Keratinocyte (primary cell): ENCODE data around the gene HECTD4. TPM values are rescaled to one million over a fixed set of nuclear protein-coding genes. Genes with fewer than 3 reads are reported as not detected.

Experiments
- DNase-seq: peaks from one replicate; pipeline ENCODE4 v3.0.0-alpha.2; 2011; ENCODE audit warnings: low read depth, missing footprints, low spot score
- FAIRE-seq: peaks from 2 replicates; lab custom pipeline; 2011; peaks lifted over from hg19 to GRCh38; lab: Jason Lieb, UNC
- H2AFZ ChIP-seq: 2 replicates; pipeline ENCODE4 v1.6.0; 2012; ENCODE audit warnings: low read length, control low read depth, inconsistent platforms; ENCODE audit not compliant: control insufficient read depth
- H3K27ac ChIP-seq: 2 replicates; pipeline ENCODE4 v1.5.1; 2011; ENCODE audit warnings: low read length; ENCODE audit not compliant: control insufficient read depth, insufficient read depth
- H3K27me3 ChIP-seq: 3 replicates; pipeline ENCODE4 v1.6.0; 2011; ENCODE audit warnings: low read length; ENCODE audit not compliant: control insufficient read depth, insufficient read depth; ENCODE audit errors: extremely low read depth
- H3K36me3 ChIP-seq, 2 experiments: 2 replicates in 1 of 2; 3 replicates in 1 of 2; pipeline ENCODE4 v1.5.1; 2011; ENCODE audit warnings: low read length in 2 of 2, mild to moderate bottlenecking in 1 of 2; ENCODE audit not compliant: control insufficient read depth in 2 of 2, insufficient read depth in 2 of 2; ENCODE audit errors: extremely low read depth in 1 of 2
- H3K4me1 ChIP-seq: 3 replicates; pipeline ENCODE4 v1.5.1; 2011; ENCODE audit warnings: low read length; ENCODE audit not compliant: control insufficient read depth, insufficient read depth; ENCODE audit errors: extremely low read depth
- H3K4me2 ChIP-seq: 3 replicates; pipeline ENCODE4 v1.6.0; 2011; ENCODE audit warnings: low read depth, low read length; ENCODE audit not compliant: control insufficient read depth, insufficient read depth; ENCODE audit errors: extremely low read depth
- H3K4me3 ChIP-seq, 3 experiments: fragments of 200-600 bp in 1 of 3; sonication (generic) in 1 of 3; 2 replicates in 2 of 3; 3 replicates in 1 of 3; pipeline ENCODE4 v1.5.1; 2011 to 2016; ENCODE audit warnings: low read length in 3 of 3, mild to moderate bottlenecking in 3 of 3, control low read depth in 2 of 3, inconsistent platforms in 1 of 3, low read depth in 1 of 3, mixed read lengths in 1 of 3, mixed run types in 1 of 3, moderate library complexity in 1 of 3; ENCODE audit not compliant: control insufficient read depth in 2 of 3, insufficient read depth in 2 of 3; ENCODE audit errors: extremely low read depth in 1 of 3
- H3K79me2 ChIP-seq: 2 replicates; pipeline ENCODE4 v1.6.0; 2012; ENCODE audit warnings: low read length; ENCODE audit not compliant: control insufficient read depth, insufficient read depth
- H3K9ac ChIP-seq: 3 replicates; pipeline ENCODE4 v1.6.0; 2011; ENCODE audit warnings: low read length; ENCODE audit not compliant: control insufficient read depth, insufficient read depth; ENCODE audit errors: extremely low read depth
- H3K9me1 ChIP-seq: 3 replicates; pipeline ENCODE4 v1.6.0; 2011; ENCODE audit warnings: low read length; ENCODE audit not compliant: control insufficient read depth, insufficient read depth; ENCODE audit errors: extremely low read depth
- H3K9me3 ChIP-seq: 2 replicates; pipeline ENCODE4 v1.5.1; 2012; ENCODE audit warnings: low read depth, low read length; ENCODE audit not compliant: control insufficient read depth
- H4K20me1 ChIP-seq: 3 replicates; pipeline ENCODE4 v1.6.0; 2011; ENCODE audit warnings: low read length; ENCODE audit not compliant: control insufficient read depth, insufficient read depth; ENCODE audit errors: extremely low read depth
- CTCF ChIP-seq, 3 experiments: IDR thresholded peaks in 1 of 3; conservative IDR thresholded peaks in 1 of 3; optimal IDR thresholded peaks in 1 of 3; 2 replicates in 2 of 3; 3 replicates in 1 of 3; pipeline versions ENCODE3 to v1.5.1; 2011; ENCODE audit warnings: low read length in 3 of 3, mild to moderate bottlenecking in 3 of 3, moderate library complexity in 2 of 3, control low read depth in 1 of 3, inconsistent platforms in 1 of 3; ENCODE audit not compliant: insufficient read depth in 2 of 3; ENCODE audit errors: extremely low read depth in 1 of 3
- EZH2 ChIP-seq: IDR thresholded peaks from one replicate; pipeline ENCODE4 v1.6.1; 2012; ENCODE audit warnings: inconsistent platforms, mild to moderate bottlenecking, low read length, moderate library complexity
- dilution Hi-C: fragments of 300-500 bp; cut with MboI; formaldehyde crosslinking; loops from one replicate; pipeline ENCODE4 v1.7.0; 2020; ENCODE audit warnings: low sequenced_read_pairs; ENCODE audit not compliant: extremely low pct_ligation_motif_present
- polyA plus RNA-seq, 5 experiments: library from polyadenylated mRNA; depleted of rRNA in 3 of 5; stranded (reverse) in 3 of 5; stranded (forward) in 1 of 5; unstranded in 1 of 5; fragments of >200 nt; gene quantifications; 1 replicate in 1 of 5; 2 replicates in 3 of 5; 3 replicates in 1 of 5; pipeline versions ENCODE4 v1.2.1 to v1.2.3, GENCODE V29; 2011 to 2012; ENCODE audit warnings: missing spikeins in 2 of 5, low read depth in 1 of 5, low replicate concordance in 1 of 5

Gene HECTD4
- polyA plus RNA-seq, 1 donor (not counting 4 experiments of a cell fraction or from before 2014, with no cell fraction given): 7.5 TPM

GRCh38 chr12:112361271-112361670 lies 21.0 kb downstream of the HECTD4 start:
- TF ChIP-seq EZH2: no peak
- TF ChIP-seq CTCF (optimal IDR thresholded peaks at IDR 0.05 in 1 of 3, IDR thresholded peaks at IDR 0.05 in 1 of 3, conservative IDR thresholded peaks at IDR 0.05 in 1 of 3; ENCODE audit: extremely low read depth in 1 of 3, insufficient read depth in 2 of 3, low read length in 3 of 3): no peak
- no peaks in the 10 kb centered on the region for H3K9me3 ChIP-seq
- no peaks in the 10 kb centered on the region for H3K9me1 ChIP-seq
- H3K4me3 ChIP-seq: no peak overlapping the region
- peaks cover 13% of the 10 kb centered on the region for H3K79me2 ChIP-seq
- no peak overlapping the region for H3K9ac ChIP-seq
- no peaks in the 10 kb centered on the region for H3K4me1 ChIP-seq
- no peak for DNase-seq
- no peak overlapping the region for H2AFZ ChIP-seq
- dilution Hi-C loops: no loop called here
- no peak overlapping the region for H3K4me2 ChIP-seq
- H4K20me1 ChIP-seq: no peaks in the 10 kb centered on the region
- H3K27ac ChIP-seq: no peak overlapping the region
- H3K36me3 ChIP-seq: no peaks in the 10 kb centered on the region
- no peaks in the 10 kb centered on the region for H3K27me3 ChIP-seq
- no peak for FAIRE-seq

GRCh38 chr12:112359290-112359689 lies 22.9 kb downstream of the HECTD4 start:
- FAIRE-seq (no peak), DNase-seq (no peak)
- Histone ChIP-seq H3K27me3 (no peaks in the 10 kb centered on the region), H3K4me3 (no peak overlapping the region), H3K9ac (no peak overlapping the region), H3K9me1 (no peaks in the 10 kb centered on the region), H3K79me2 (peaks cover 14% of the 10 kb centered on the region), H3K27ac (no peak overlapping the region), H3K4me2 (no peak overlapping the region), H3K9me3 (no peaks in the 10 kb centered on the region), H3K4me1 (no peaks in the 10 kb centered on the region), H3K36me3 (no peaks in the 10 kb centered on the region), H2AFZ (no peak overlapping the region), H4K20me1 (no peaks in the 10 kb centered on the region)
- dilution Hi-C loops: no loop called here
- TF ChIP-seq CTCF (optimal IDR thresholded peaks at IDR 0.05 in 1 of 3, IDR thresholded peaks at IDR 0.05 in 1 of 3, conservative IDR thresholded peaks at IDR 0.05 in 1 of 3; ENCODE audit: extremely low read depth in 1 of 3, insufficient read depth in 2 of 3, low read length in 3 of 3): no peak
- no peak for TF ChIP-seq EZH2
